ENCODE data around the gene PPP1R14C. TPM values are rescaled to one million over a fixed set of nuclear protein-coding genes. Genes with fewer than 3 reads are reported as not detected.

PPP1R14C gene
- total RNA-seq, 1 experiment from 2014 or later, result 4.6 TPM

GRCh38 chr6:150199241-150199640 is 56.4 kb downstream of the PPP1R14C start:
- intact Hi-C loops (cut with micrococcal nuclease; ENCODE audit: unreplicated experiment), result no loop called here
- CTCF ChIA-PET, result no interaction called here
- no peak for DNase-seq (ENCODE audit: low spot score)

GRCh38 chr6:150200428-150201100 is 57.7 kb downstream of the PPP1R14C start:
- no peak overlapping the region for H3K4me3 ChIP-seq (ENCODE audit: low read depth, low read length, poor library complexity, severe bottlenecking)
- no peaks in the 10 kb centered on the region for H3K4me1 ChIP-seq (ENCODE audit: insufficient read depth, low read length, poor library complexity, severe bottlenecking)
- intact Hi-C loops (cut with micrococcal nuclease; ENCODE audit: unreplicated experiment), result no loop called here
- POLR2A ChIA-PET (ENCODE audit: low non-redundant PET), result no interaction called here
- CTCF ChIA-PET, result no interaction called here
- no peak overlapping the region for H3K27ac ChIP-seq (ENCODE audit: low read depth, low read length, poor library complexity, severe bottlenecking)
- no peak for DNase-seq (ENCODE audit: low spot score)
- H3K27me3 ChIP-seq (replicated peaks; ENCODE audit: insufficient read depth, low read depth, low read length, poor library complexity), result no peaks in the 10 kb centered on the region
- BruUV-seq (replicated peaks), result no TSS peak
- H3K36me3 ChIP-seq (ENCODE audit: insufficient read depth, low read length, poor library complexity, severe bottlenecking), result no peaks in the 10 kb centered on the region
- no peaks in the 10 kb centered on the region for H3K9me3 ChIP-seq (ENCODE audit: low read depth, low read length, poor library complexity, severe bottlenecking)
- no peak for TF ChIP-seq EZH2 (IDR thresholded peaks at IDR 0.05; ENCODE audit: borderline replicate concordance, low read depth, low read length, poor library complexity, severe bottlenecking)

More at GRCh38 chr6:150199241-150199640, 56.4 kb downstream of the PPP1R14C start:
- POLR2A ChIA-PET (ENCODE audit: low non-redundant PET), result no interaction called here
- no peaks in the 10 kb centered on the region for H3K36me3 ChIP-seq (ENCODE audit: insufficient read depth, low read length, poor library complexity, severe bottlenecking)
- TF ChIP-seq EZH2 (IDR thresholded peaks at IDR 0.05; ENCODE audit: borderline replicate concordance, low read depth, low read length, poor library complexity, severe bottlenecking) (no peak), CTCF (conservative IDR thresholded peaks at IDR 0.05; ENCODE audit: low read depth, low read length) (no peak)
- no peaks in the 10 kb centered on the region for H3K9me3 ChIP-seq (ENCODE audit: low read depth, low read length, poor library complexity, severe bottlenecking)
- no peak overlapping the region for H3K4me3 ChIP-seq (ENCODE audit: low read depth, low read length, poor library complexity, severe bottlenecking)
- no peaks in the 10 kb centered on the region for H3K27me3 ChIP-seq (replicated peaks; ENCODE audit: insufficient read depth, low read depth, low read length, poor library complexity)
- no peak overlapping the region for H3K27ac ChIP-seq (ENCODE audit: low read depth, low read length, poor library complexity, severe bottlenecking)
- no TSS peak for BruUV-seq (replicated peaks)
- H3K4me1 ChIP-seq (ENCODE audit: insufficient read depth, low read length, poor library complexity, severe bottlenecking), result no peaks in the 10 kb centered on the region

GRCh38 chr6:150201285-150201684 is 58.4 kb downstream of the PPP1R14C start:
- no peak for TF ChIP-seq EZH2 (IDR thresholded peaks at IDR 0.05; ENCODE audit: borderline replicate concordance, low read depth, low read length, poor library complexity, severe bottlenecking)
- no peaks in the 10 kb centered on the region for H3K36me3 ChIP-seq (ENCODE audit: insufficient read depth, low read length, poor library complexity, severe bottlenecking)
- no peak overlapping the region for H3K4me3 ChIP-seq (ENCODE audit: low read depth, low read length, poor library complexity, severe bottlenecking)
- POLR2A ChIA-PET (ENCODE audit: low non-redundant PET), result no interaction called here
- no peaks in the 10 kb centered on the region for H3K27me3 ChIP-seq (replicated peaks; ENCODE audit: insufficient read depth, low read depth, low read length, poor library complexity)
- no TSS peak for BruUV-seq (replicated peaks)
- H3K4me1 ChIP-seq (ENCODE audit: insufficient read depth, low read length, poor library complexity, severe bottlenecking), result no peaks in the 10 kb centered on the region
- CTCF ChIA-PET, result no interaction called here
- intact Hi-C loops (cut with micrococcal nuclease; ENCODE audit: unreplicated experiment), result no loop called here
- no peak for DNase-seq (ENCODE audit: low spot score)
- no peak overlapping the region for H3K27ac ChIP-seq (ENCODE audit: low read depth, low read length, poor library complexity, severe bottlenecking)
- H3K9me3 ChIP-seq (ENCODE audit: low read depth, low read length, poor library complexity, severe bottlenecking), result no peaks in the 10 kb centered on the region

- no peak for DNase-seq (ENCODE audit: low spot score)
- intact Hi-C loops (cut with micrococcal nuclease; ENCODE audit: unreplicated experiment), result no loop called here
- Histone ChIP-seq H3K4me1 (ENCODE audit: insufficient read depth, low read length, poor library complexity, severe bottlenecking) (no peaks in the 10 kb centered on the region), H3K36me3 (ENCODE audit: insufficient read depth, low read length, poor library complexity, severe bottlenecking) (no peaks in the 10 kb centered on the region), H3K4me3 (ENCODE audit: low read depth, low read length, poor library complexity, severe bottlenecking) (no peak overlapping the region), H3K9me3 (ENCODE audit: low read depth, low read length, poor library complexity, severe bottlenecking) (no peaks in the 10 kb centered on the region), H3K27me3 (replicated peaks; ENCODE audit: insufficient read depth, low read depth, low read length, poor library complexity) (no peaks in the 10 kb centered on the region), H3K27ac (ENCODE audit: low read depth, low read length, poor library complexity, severe bottlenecking) (no peak overlapping the region)
- TF ChIP-seq EZH2 (IDR thresholded peaks at IDR 0.05; ENCODE audit: borderline replicate concordance, low read depth, low read length, poor library complexity, severe bottlenecking), result no peak
- no peak for TF ChIP-seq CTCF (conservative IDR thresholded peaks at IDR 0.05; ENCODE audit: low read depth, low read length)
- BruUV-seq (replicated peaks), result no TSS peak
- ChIA-PET CTCF (no interaction called here), POLR2A (ENCODE audit: low non-redundant PET) (no interaction called here)
Observed at GRCh38 chr6:150201772-150202329, 59.0 kb downstream of the PPP1R14C start.

Data from A673 (cell line).